Endothelial cell of umbilical vein (primary cell): ENCODE data around the gene PLXNA4. TPM values are rescaled to one million over a fixed set of nuclear protein-coding genes. Genes with fewer than 3 reads are reported as not detected.

Experiments
- BruUV-seq: library from RNA; stranded (reverse); fragments of 400-500 nt; replicated peaks from 2 replicates; lab custom pipeline; 2021; lab: Mats Ljungman, UMichigan
- CTCF ChIA-PET: fragments of 300-600, 350-600 bp; sonication (Branson Sonifier 250); formaldehyde crosslinking; loops from one replicate; lab custom pipeline; 2021; ENCODE audit warnings: antibody characterized with exemption, inconsistent platforms; lab: Charles Lee
- POLR2A ChIA-PET: fragments of 300-600, 350-600 bp; sonication (Branson Sonifier 250); formaldehyde crosslinking; loops from one replicate; lab custom pipeline; 2021; ENCODE audit warnings: antibody characterized with exemption, inconsistent platforms; lab: Charles Lee
- DNase-seq: peaks from one replicate; pipeline ENCODE4 v3.0.0-alpha.2; 2011; ENCODE audit warnings: low read depth, low spot score
- FAIRE-seq: peaks from 2 replicates; lab custom pipeline; 2011; peaks lifted over from hg19 to GRCh38; lab: Jason Lieb, UNC
- H2AFZ ChIP-seq: 2 replicates; pipeline ENCODE4 v1.6.0; 2012; ENCODE audit warnings: low read depth, low read length, control low read depth, inconsistent platforms
- H3K27ac ChIP-seq: 2 replicates; pipeline ENCODE4 v1.5.1; 2011; ENCODE audit warnings: low read depth, mild to moderate bottlenecking, control low read depth, low read length, moderate library complexity; ENCODE audit not compliant: insufficient read depth
- H3K27me3 ChIP-seq, 2 experiments: 2 replicates each; pipeline versions ENCODE4 v1.6.0 to v1.6.1; 2011; ENCODE audit warnings: low read length in 2 of 2, mixed read lengths in 1 of 2; ENCODE audit not compliant: control insufficient read depth in 2 of 2, insufficient read depth in 2 of 2
- H3K36me3 ChIP-seq, 2 experiments: 2 replicates in 1 of 2; 3 replicates in 1 of 2; pipeline ENCODE4 v1.5.1; 2011; ENCODE audit warnings: low read length in 2 of 2, mild to moderate bottlenecking in 1 of 2, moderate library complexity in 1 of 2; ENCODE audit not compliant: control insufficient read depth in 2 of 2, insufficient read depth in 2 of 2; ENCODE audit errors: extremely low read depth in 1 of 2
- H3K4me1 ChIP-seq: 3 replicates; pipeline ENCODE4 v1.5.1; 2011; ENCODE audit warnings: mild to moderate bottlenecking, low read length; ENCODE audit not compliant: control insufficient read depth, insufficient read depth; ENCODE audit errors: extremely low read depth
- H3K4me2 ChIP-seq: 2 replicates; pipeline ENCODE4 v1.6.1; 2011; ENCODE audit warnings: low read length, control low read depth, mixed read lengths; ENCODE audit not compliant: insufficient read depth
- H3K4me3 ChIP-seq, 3 experiments: fragments of 200-600 bp in 1 of 3; sonication (generic), shearing (Covaris generic) in 1 of 3; replicated peaks in 1 of 3; 2 replicates each; pipeline ENCODE4 v1.5.1; 2011 to 2016; ENCODE audit warnings: control low read depth in 3 of 3, low read length in 3 of 3, mild to moderate bottlenecking in 2 of 3, inconsistent platforms in 1 of 3, low read depth in 1 of 3, moderate library complexity in 1 of 3; ENCODE audit not compliant: insufficient read depth in 1 of 3
- H3K79me2 ChIP-seq: 2 replicates; pipeline ENCODE4 v1.6.0; 2012; ENCODE audit warnings: low read length, inconsistent platforms; ENCODE audit not compliant: control insufficient read depth, insufficient read depth
- H3K9ac ChIP-seq: replicated peaks from 2 replicates; pipeline ENCODE3; 2011; ENCODE audit warnings: low read length, control low read depth; ENCODE audit not compliant: insufficient read depth; ENCODE audit errors: extremely low read depth
- H3K9me1 ChIP-seq: replicated peaks from 3 replicates; pipeline ENCODE4 v1.6.0; 2011; ENCODE audit warnings: mild to moderate bottlenecking, low read length; ENCODE audit not compliant: control insufficient read depth, insufficient read depth; ENCODE audit errors: extremely low read depth
- H3K9me3 ChIP-seq: replicated peaks from 2 replicates; pipeline ENCODE4 v1.5.1; 2012; ENCODE audit warnings: low read length, inconsistent platforms; ENCODE audit not compliant: control insufficient read depth, insufficient read depth
- H4K20me1 ChIP-seq: replicated peaks from 2 replicates; pipeline ENCODE3; 2011; ENCODE audit warnings: mild to moderate bottlenecking, low read length; ENCODE audit not compliant: control insufficient read depth, insufficient read depth; ENCODE audit errors: extremely low read depth
- GATA2 ChIP-seq: IDR thresholded peaks from 2 replicates; pipeline ENCODE4 v1.7.0; 2011; ENCODE audit warnings: low read depth, mild to moderate bottlenecking, moderate library complexity, mixed read lengths, low read length; ENCODE audit not compliant: insufficient read length, insufficient read depth
- MYC ChIP-seq: IDR thresholded peaks from one replicate; pipeline ENCODE4 v1.6.1; 2011; ENCODE audit warnings: mild to moderate bottlenecking, low read depth, low read length
- dilution Hi-C: fragments of 300-500 bp; cut with MboI; formaldehyde crosslinking; loops from one replicate; pipeline ENCODE4 v1.15.0; 2019; ENCODE audit warnings: low sequenced_read_pairs; ENCODE audit not compliant: extremely low pct_ligation_motif_present
- intact Hi-C: fragments of 100-400 bp; cut with micrococcal nuclease; formaldehyde crosslinking; loops from one replicate; pipeline ENCODE4 v1.10.0; 2022
- polyA plus RNA-seq, 4 experiments: library from polyadenylated mRNA; depleted of rRNA in 3 of 4; stranded (reverse) in 3 of 4; unstranded in 1 of 4; fragments of >200 nt; gene quantifications; 2 replicates each; pipeline versions ENCODE4 v1.2.1 to v1.2.3, GENCODE V29; 2011 to 2012; ENCODE audit warnings: missing spikeins in 1 of 4
- total RNA-seq: library from RNA; stranded (reverse); gene quantifications from 2 replicates; pipeline ENCODE4 v1.2.3, GENCODE V29; 2021

The PLXNA4 gene
- total and polyA plus RNA-seq, 2 donors (not counting 3 experiments of a cell fraction or from before 2014, with no cell fraction given), result 12.1 to 20.4 TPM

GRCh38 chr7:132114411-132114810, 461.9 kb downstream of the PLXNA4 start:
- TF ChIP-seq MYC, result no peak
- Histone ChIP-seq H3K9ac (no peak overlapping the region), H3K27me3 (no peaks in the 10 kb centered on the region), H3K27ac (no peak overlapping the region), H3K4me1 (no peaks in the 10 kb centered on the region), H3K9me3 (no peaks in the 10 kb centered on the region), H3K4me3 (no peak overlapping the region), H3K79me2 (no peaks in the 10 kb centered on the region), H3K36me3 (no peaks in the 10 kb centered on the region), H2AFZ (no peak overlapping the region), H4K20me1 (no peaks in the 10 kb centered on the region), H3K4me2 (no peak overlapping the region), H3K9me1 (no peaks in the 10 kb centered on the region)
- dilution Hi-C loops (no loop called here), intact Hi-C loops (no loop called here)
- no peak for DNase-seq
- no peak for FAIRE-seq
- POLR2A ChIA-PET, result no interaction called here
- CTCF ChIA-PET, result interaction anchor here (1.2 kb wide), 1 partner anchor 466 kb away, joined by 4 read pairs; no protein-coding TSS in a partner anchor
- no TSS peak for BruUV-seq

GRCh38 chr7:132113536-132114371, 462.5 kb downstream of the PLXNA4 start:
- H3K27me3 ChIP-seq, result peaks cover under 1 to 3% of the 10 kb centered on the region in 2 experiments
- no peaks in the 10 kb centered on the region for H3K9me3 ChIP-seq
- H3K9ac ChIP-seq, result no peak overlapping the region
- H3K4me2 ChIP-seq, result no peak overlapping the region
- CTCF ChIA-PET, result interaction anchor here (1.2 kb wide), 1 partner anchor 467 kb away, joined by 4 read pairs; no protein-coding TSS in a partner anchor
- DNase-seq (no peak), FAIRE-seq (no peak)
- BruUV-seq, result no TSS peak
- intact Hi-C loops (no loop called here), dilution Hi-C loops (no loop called here)
- H3K4me3 ChIP-seq, result no peak overlapping the region
- no peak overlapping the region for H2AFZ ChIP-seq
- H3K79me2 ChIP-seq, result no peaks in the 10 kb centered on the region
- no peaks in the 10 kb centered on the region for H3K9me1 ChIP-seq
- no peak overlapping the region for H3K27ac ChIP-seq
- no peaks in the 10 kb centered on the region for H3K36me3 ChIP-seq
- TF ChIP-seq GATA2 (no peak), MYC (no peak)
- no peaks in the 10 kb centered on the region for H4K20me1 ChIP-seq
- POLR2A ChIA-PET, result no interaction called here
- H3K4me1 ChIP-seq, result no peaks in the 10 kb centered on the region
